CD4-positive, alpha-beta T cell (primary cell): ENCODE measurements around the gene ATP13A2. TPM values are rescaled to one million over a fixed set of nuclear protein-coding genes. Genes with fewer than 3 reads are reported as not detected.

ENCODE experiments used
- ATAC-seq: fragments of 200-7000 bp; cut with Tn5 transposase; one replicate; pipeline ENCODE4 v1.10.0; 2022; ENCODE audit warnings: mild to moderate bottlenecking; ENCODE audit not compliant: poor library complexity
- CTCF ChIA-PET: fragments of 350-600 bp; sonication (Branson Sonifier 250); formaldehyde crosslinking; loops from one replicate; lab custom pipeline; 2021; ENCODE audit warnings: antibody characterized with exemption, inconsistent platforms; lab: Charles Lee
- POLR2A ChIA-PET: fragments of 350-600 bp; sonication (Branson Sonifier 250); formaldehyde crosslinking; loops from one replicate; lab custom pipeline; 2021; ENCODE audit warnings: antibody characterized with exemption, inconsistent platforms; lab: Charles Lee
- DNase-seq, 14 experiments: peaks; one replicate each; pipeline ENCODE4 v3.0.0-alpha.2; 2013 to 2020; ENCODE audit warnings: mixed read lengths in 2 of 14
- H3K27ac ChIP-seq, 2 donors: one replicate each; pipeline versions ENCODE4 v1.5.1 to v1.7.0; 2013; ENCODE audit warnings: low read length in 2 of 2, low read depth in 1 of 2, mild to moderate bottlenecking in 1 of 2
- H3K27me3 ChIP-seq, 2 experiments: 1 replicate in 1 of 2; 2 replicates in 1 of 2; pipeline versions ENCODE4 v1.6.1 to v1.7.0; 2013; ENCODE audit warnings: low read length in 2 of 2, control low read depth in 1 of 2, mild to moderate bottlenecking in 1 of 2, moderate library complexity in 1 of 2; ENCODE audit not compliant: insufficient read depth in 2 of 2, control insufficient read depth in 1 of 2
- H3K36me3 ChIP-seq: one replicate; pipeline ENCODE4 v1.6.1; 2013; ENCODE audit warnings: low read length, control low read depth; ENCODE audit not compliant: insufficient read depth
- H3K4me1 ChIP-seq: one replicate; pipeline ENCODE4 v1.6.1; 2013; ENCODE audit warnings: low read length, control low read depth; ENCODE audit not compliant: insufficient read depth
- H3K4me3 ChIP-seq: one replicate; pipeline ENCODE4 v1.5.1; 2013; ENCODE audit warnings: mild to moderate bottlenecking, low read length, moderate library complexity
- H3K9me3 ChIP-seq, 2 experiments: 1 replicate in 1 of 2; 2 replicates in 1 of 2; pipeline versions ENCODE4 v1.6.1 to v1.7.0; 2013; ENCODE audit warnings: low read length in 2 of 2, mild to moderate bottlenecking in 2 of 2, control low read depth in 1 of 2, moderate library complexity in 1 of 2; ENCODE audit not compliant: control insufficient read depth in 1 of 2, insufficient read depth in 1 of 2
- H3K27ac Mint-ChIP-seq: one replicate; pipeline ENCODE4 v1.8.0; 2020; ENCODE audit warnings: mixed read lengths
- H3K27me3 Mint-ChIP-seq: one replicate; pipeline ENCODE4 v1.8.0; 2021; ENCODE audit warnings: mixed read lengths
- H3K36me3 Mint-ChIP-seq: one replicate; pipeline ENCODE4 v1.8.0; 2021; ENCODE audit warnings: low read depth, mixed read lengths
- H3K4me1 Mint-ChIP-seq: one replicate; pipeline ENCODE4 v1.8.0; 2021; ENCODE audit warnings: low read depth, mixed read lengths
- H3K4me3 Mint-ChIP-seq: one replicate; pipeline ENCODE4 v1.8.0; 2020; ENCODE audit warnings: mild to moderate bottlenecking, mixed read lengths
- H3K9me3 Mint-ChIP-seq: one replicate; pipeline ENCODE4 v1.8.0; 2020; ENCODE audit warnings: mixed read lengths
- CTCF ChIP-seq: fragments of 200-600 bp; IDR thresholded peaks from one replicate; pipeline ENCODE4 v1.8.0; 2022; ENCODE audit warnings: antibody characterized with exemption, mild to moderate bottlenecking
- intact Hi-C, 2 experiments: fragments of 100-400 bp; cut with DNase I in 1 of 2; cut with micrococcal nuclease in 1 of 2; formaldehyde crosslinking; loops; one replicate each; pipeline versions ENCODE4 v1.15.1 to v1.9.0; 2023 to 2025; cut with DNase I, micrococcal nuclease
- total RNA-seq, 174 experiments: library from RNA in 2 of 174; stranded (reverse) in 2 of 174; gene quantifications; one replicate each; pipeline ENCODE4 v1.2.3 and lab custom pipeline; 2021 to 2026

ATP13A2 gene
- total RNA-seq, 2 experiments from 2014 or later: 27.0 to 30.6 TPM

- intact Hi-C loops: no loop called here
- ATAC-seq: no peak
- H3K27me3 ChIP-seq: peaks cover 7 to 13% of the 10 kb centered on the region in 2 experiments
- CTCF ChIA-PET: no interaction called here
- peaks cover 16% of the 10 kb centered on the region for H3K27me3 Mint-ChIP-seq
- no peak for TF ChIP-seq CTCF
- DNase-seq: no peak
- H3K36me3 ChIP-seq: no peaks in the 10 kb centered on the region
- H3K4me3 ChIP-seq: no peak overlapping the region
- POLR2A ChIA-PET: no interaction called here
- H3K9me3 Mint-ChIP-seq: no peaks in the 10 kb centered on the region
- H3K36me3 Mint-ChIP-seq: no peaks in the 10 kb centered on the region
- no peak overlapping the region for H3K4me3 Mint-ChIP-seq
- peaks cover 14% of the 10 kb centered on the region for H3K4me1 ChIP-seq
- no peaks in the 10 kb centered on the region for H3K9me3 ChIP-seq
- H3K27ac ChIP-seq: no peak overlapping the region
- H3K4me1 Mint-ChIP-seq: peaks cover 9% of the 10 kb centered on the region
- H3K27ac Mint-ChIP-seq: no peak overlapping the region
Observed at GRCh38 chr1:16978139-16978538, 33.6 kb downstream of the ATP13A2 start.

GRCh38 chr1:16977377-16977776 lies 34.4 kb downstream of the ATP13A2 start:
- H3K9me3 Mint-ChIP-seq: no peaks in the 10 kb centered on the region

GRCh38 chr1:16976966-16977365 lies 34.8 kb downstream of the ATP13A2 start:
- Mint-ChIP-seq H3K27me3 (peaks cover 12% of the 10 kb centered on the region), H3K9me3 (no peaks in the 10 kb centered on the region), H3K4me3 (no peak overlapping the region), H3K27ac (no peak overlapping the region), H3K4me1 (peaks cover 9% of the 10 kb centered on the region), H3K36me3 (no peaks in the 10 kb centered on the region)
- Histone ChIP-seq H3K9me3 (no peaks in the 10 kb centered on the region), H3K4me3 (no peak overlapping the region), H3K27me3 (peaks cover 7 to 10% of the 10 kb centered on the region in 2 experiments), H3K4me1 (peaks cover 14% of the 10 kb centered on the region), H3K27ac (no peak overlapping the region), H3K36me3 (no peaks in the 10 kb centered on the region)
- CTCF ChIA-PET: no interaction called here
- intact Hi-C loops: no loop called here
- no peak for ATAC-seq
- no peak for TF ChIP-seq CTCF
- POLR2A ChIA-PET: no interaction called here
- DNase-seq: no peak

More at GRCh38 chr1:16977377-16977776, 34.4 kb downstream of the ATP13A2 start:
- ChIA-PET CTCF (no interaction called here), POLR2A (no interaction called here)
- Histone ChIP-seq H3K27me3 (peaks cover 7 to 10% of the 10 kb centered on the region in 2 experiments), H3K36me3 (no peaks in the 10 kb centered on the region), H3K27ac (no peak overlapping the region), H3K4me3 (no peak overlapping the region), H3K4me1 (peaks cover 14% of the 10 kb centered on the region), H3K9me3 (no peaks in the 10 kb centered on the region)
- intact Hi-C loops: no loop called here
- no peak for DNase-seq
- H3K36me3 Mint-ChIP-seq: no peaks in the 10 kb centered on the region
- ATAC-seq: no peak
- H3K4me1 Mint-ChIP-seq: peaks cover 9% of the 10 kb centered on the region
- no peak overlapping the region for H3K27ac Mint-ChIP-seq
- no peak for TF ChIP-seq CTCF
- H3K4me3 Mint-ChIP-seq: no peak overlapping the region
- H3K27me3 Mint-ChIP-seq: peaks cover 12% of the 10 kb centered on the region
